Mammary epithelial cell (primary cell): Measurements from ENCODE around the gene PIEZO2.

Source experiments
- CTCF ChIP-seq, 2 donors: IDR thresholded peaks in 1 of 2; conservative IDR thresholded peaks in 1 of 2; 2 replicates each; pipeline ENCODE4 v1.5.1; 2011 to 2012; ENCODE audit warnings: inconsistent platforms in 2 of 2, low read length in 2 of 2, mild to moderate bottlenecking in 2 of 2, control low read depth in 1 of 2, low read depth in 1 of 2; ENCODE audit not compliant: insufficient read depth in 1 of 2; ENCODE audit errors: extremely low read depth in 1 of 2
- EZH2 ChIP-seq: IDR thresholded peaks from 2 replicates; pipeline ENCODE4 v1.6.1; 2012; ENCODE audit warnings: low read length, inconsistent platforms, borderline replicate concordance

DNA sequence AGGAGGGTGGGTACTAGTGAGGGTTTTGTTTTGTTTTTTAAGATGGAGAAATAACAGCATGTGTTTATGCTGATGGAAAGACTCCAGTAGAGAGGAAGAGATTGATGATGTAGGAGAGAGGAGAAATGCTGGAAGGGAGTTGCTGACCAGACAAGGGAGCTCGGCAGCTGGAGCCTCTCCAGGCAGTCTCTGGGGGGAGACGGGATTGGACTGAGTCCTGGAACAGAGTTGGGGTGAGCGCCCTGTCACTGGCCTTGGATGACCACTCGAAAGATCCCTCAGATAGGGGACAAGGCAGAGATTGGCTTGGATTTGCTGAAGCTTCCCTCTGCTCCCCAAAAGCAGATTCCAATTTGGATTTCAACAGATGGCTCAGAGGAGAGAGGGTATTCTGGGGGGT lies 425.9 kb downstream of the PIEZO2 start:
- TF ChIP-seq CTCF (conservative IDR thresholded peaks at IDR 0.05 in 1 of 2, IDR thresholded peaks at IDR 0.05 in 1 of 2; ENCODE audit: extremely low read depth in 1 of 2, insufficient read depth in 1 of 2, low read depth in 1 of 2, low read length in 2 of 2), result no peak
- no peak for TF ChIP-seq EZH2
